Vagina (tissue), 2 donors: Measurements from ENCODE around the gene DPCD. TPM values are rescaled to one million over a fixed set of nuclear protein-coding genes. Genes with fewer than 3 reads are reported as not detected.

ENCODE experiments used
- DNase-seq, 2 donors: peaks; one replicate each; pipeline ENCODE4 v3.0.0-alpha.2; 2017; ENCODE audit errors: extremely low spot score in 2 of 2
- H3K27ac ChIP-seq: fragments of 200-600 bp; sonication (generic); one replicate; pipeline ENCODE4 v1.5.1; 2019
- H3K27me3 ChIP-seq: fragments of 200-600 bp; sonication (generic); one replicate; pipeline ENCODE4 v1.5.1; 2019
- H3K36me3 ChIP-seq, 2 donors: fragments of 200-600 bp; sonication (generic); one replicate each; pipeline ENCODE4 v1.5.1; 2017 to 2019
- H3K4me1 ChIP-seq: fragments of 200-600 bp; sonication (generic); one replicate; pipeline ENCODE4 v1.5.1; 2019
- H3K4me3 ChIP-seq, 2 donors: fragments of 200-600 bp; sonication (generic); 1 replicate in 1 of 2; 2 replicates in 1 of 2; pipeline ENCODE4 v1.5.1; 2016 to 2019
- H3K9me3 ChIP-seq: fragments of 200-600 bp; sonication (generic); one replicate; pipeline ENCODE4 v1.5.1; 2019
- POLR2A ChIP-seq, 2 donors: fragments of 450-650 bp; IDR thresholded peaks; one replicate each; pipeline ENCODE4 v1.6.1; 2017; ENCODE audit warnings: antibody characterized with exemption in 2 of 2, mild to moderate bottlenecking in 2 of 2, moderate library complexity in 2 of 2
- POLR2AphosphoS5 ChIP-seq, 2 donors: sonication (generic); formaldehyde crosslinking; IDR thresholded peaks; one replicate each; pipeline ENCODE4 v1.9.0; 2017; ENCODE audit warnings: antibody characterized with exemption in 2 of 2, mild to moderate bottlenecking in 2 of 2, low read depth in 1 of 2; ENCODE audit not compliant: insufficient read depth in 1 of 2
- intact Hi-C: fragments of 100-400 bp; cut with DNase I; formaldehyde crosslinking; loops from one replicate; pipeline ENCODE4 v1.15.1; 2023
- total RNA-seq: library from RNA; depleted of rRNA; stranded (reverse); fragments of >200 nt; gene quantifications from one replicate; pipeline ENCODE4 v1.2.3, GENCODE V29; 2016
- TF ChIP-seq, protein P1 (sequence below), 3 experiments: fragments of 450-650 bp in 2 of 3; fragments of 200-600 bp in 1 of 3; sonication (generic) in 1 of 3; IDR thresholded peaks; one replicate each; pipeline ENCODE4 v1.5.1; 2017 to 2019; ENCODE audit warnings: antibody characterized with exemption in 3 of 3, mild to moderate bottlenecking in 2 of 3, moderate library complexity in 2 of 3

DPCD gene
- total RNA-seq, 1 donor from 2014 or later, result 13.8 TPM

DNA sequence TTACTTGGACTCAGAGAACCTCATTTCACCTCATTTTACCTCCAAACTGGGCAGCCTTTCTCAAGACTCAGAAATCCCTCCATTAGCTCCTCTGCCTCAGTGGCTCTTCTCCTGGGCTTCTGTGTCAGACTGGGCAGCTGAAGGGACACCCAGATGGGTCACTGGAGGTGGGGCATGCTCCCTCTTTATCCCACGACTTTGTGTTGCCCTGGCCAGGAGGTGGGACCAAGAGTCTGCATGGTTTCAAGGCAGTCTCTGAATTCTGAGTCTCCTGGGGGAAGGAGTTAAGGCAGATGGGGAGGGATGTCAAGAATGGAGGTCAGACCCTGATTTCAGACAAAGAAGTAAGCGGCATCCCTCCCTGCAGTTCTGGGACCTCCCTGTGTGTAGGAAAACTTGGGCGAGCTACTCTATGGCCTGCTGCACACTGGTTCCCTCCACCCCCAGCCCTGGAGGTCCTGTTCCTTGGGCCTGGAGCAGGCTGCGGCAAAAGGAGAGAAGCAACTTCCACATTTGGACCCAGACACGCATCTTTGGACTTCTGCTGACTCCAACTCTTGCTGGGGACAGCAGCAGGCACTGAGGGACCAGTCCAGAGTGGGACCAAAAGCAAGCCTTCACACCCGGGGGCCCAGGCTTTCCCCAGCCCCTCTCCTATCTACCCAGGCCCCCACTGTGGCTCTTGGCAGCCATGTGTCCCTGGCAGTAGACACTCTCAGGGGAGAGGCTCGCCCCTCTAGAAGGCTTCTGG is 10.8 kb upstream of the DPCD start:
- DNase-seq, result no peak
- Histone ChIP-seq H3K4me3 (no peak overlapping the region), H3K27ac (no peak overlapping the region), H3K4me1 (no peaks in the 10 kb centered on the region), H3K36me3 (peaks cover 0 to 35% of the 10 kb centered on the region in 2 donors), H3K27me3 (no peaks in the 10 kb centered on the region), H3K9me3 (peaks cover 7% of the 10 kb centered on the region)
- intact Hi-C loops, result no loop called here
- TF ChIP-seq POLR2A (IDR thresholded peaks at IDR 0.05) (no peak), POLR2AphosphoS5 (IDR thresholded peaks at IDR 0.05; ENCODE audit: insufficient read depth in 1 of 2, low read depth in 1 of 2) (no peak)
- TF ChIP-seq, protein P1, sequence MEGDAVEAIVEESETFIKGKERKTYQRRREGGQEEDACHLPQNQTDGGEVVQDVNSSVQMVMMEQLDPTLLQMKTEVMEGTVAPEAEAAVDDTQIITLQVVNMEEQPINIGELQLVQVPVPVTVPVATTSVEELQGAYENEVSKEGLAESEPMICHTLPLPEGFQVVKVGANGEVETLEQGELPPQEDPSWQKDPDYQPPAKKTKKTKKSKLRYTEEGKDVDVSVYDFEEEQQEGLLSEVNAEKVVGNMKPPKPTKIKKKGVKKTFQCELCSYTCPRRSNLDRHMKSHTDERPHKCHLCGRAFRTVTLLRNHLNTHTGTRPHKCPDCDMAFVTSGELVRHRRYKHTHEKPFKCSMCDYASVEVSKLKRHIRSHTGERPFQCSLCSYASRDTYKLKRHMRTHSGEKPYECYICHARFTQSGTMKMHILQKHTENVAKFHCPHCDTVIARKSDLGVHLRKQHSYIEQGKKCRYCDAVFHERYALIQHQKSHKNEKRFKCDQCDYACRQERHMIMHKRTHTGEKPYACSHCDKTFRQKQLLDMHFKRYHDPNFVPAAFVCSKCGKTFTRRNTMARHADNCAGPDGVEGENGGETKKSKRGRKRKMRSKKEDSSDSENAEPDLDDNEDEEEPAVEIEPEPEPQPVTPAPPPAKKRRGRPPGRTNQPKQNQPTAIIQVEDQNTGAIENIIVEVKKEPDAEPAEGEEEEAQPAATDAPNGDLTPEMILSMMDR (IDR thresholded peaks at IDR 0.05), result no peak

DNA sequence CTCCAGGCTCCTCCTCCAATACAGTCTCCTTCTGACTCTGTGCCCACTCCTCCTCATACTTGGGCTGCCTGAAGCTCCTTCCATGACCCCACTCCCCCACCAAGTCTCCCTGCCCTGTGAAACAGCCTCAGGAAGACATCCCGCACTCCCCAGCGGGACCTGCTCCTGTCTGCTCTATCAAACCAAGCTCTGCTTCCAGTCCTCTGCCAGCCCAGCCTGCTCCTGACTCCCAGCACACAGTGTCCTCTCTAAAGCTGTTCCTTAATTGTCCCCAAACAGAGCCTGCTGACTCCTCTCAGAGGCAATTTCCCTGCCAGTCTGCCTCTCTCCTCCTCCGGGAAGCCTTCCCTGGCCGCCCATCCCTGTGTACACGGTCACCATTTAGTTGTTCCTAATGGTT is 9.9 kb upstream of the DPCD start:
- H3K4me3 ChIP-seq, result no peak overlapping the region
- H3K27ac ChIP-seq, result no peak overlapping the region
- no peaks in the 10 kb centered on the region for H3K9me3 ChIP-seq
- no peaks in the 10 kb centered on the region for H3K4me1 ChIP-seq
- intact Hi-C loops, result no loop called here
- peaks cover 0 to 43% of the 10 kb centered on the region in 2 donors for H3K36me3 ChIP-seq
- H3K27me3 ChIP-seq, result no peaks in the 10 kb centered on the region
- DNase-seq, result no peak
- TF ChIP-seq POLR2A (IDR thresholded peaks at IDR 0.05) (no peak), POLR2AphosphoS5 (IDR thresholded peaks at IDR 0.05; ENCODE audit: insufficient read depth in 1 of 2, low read depth in 1 of 2) (no peak)
- TF ChIP-seq, protein P1 (IDR thresholded peaks at IDR 0.05), result no peak

DNA sequence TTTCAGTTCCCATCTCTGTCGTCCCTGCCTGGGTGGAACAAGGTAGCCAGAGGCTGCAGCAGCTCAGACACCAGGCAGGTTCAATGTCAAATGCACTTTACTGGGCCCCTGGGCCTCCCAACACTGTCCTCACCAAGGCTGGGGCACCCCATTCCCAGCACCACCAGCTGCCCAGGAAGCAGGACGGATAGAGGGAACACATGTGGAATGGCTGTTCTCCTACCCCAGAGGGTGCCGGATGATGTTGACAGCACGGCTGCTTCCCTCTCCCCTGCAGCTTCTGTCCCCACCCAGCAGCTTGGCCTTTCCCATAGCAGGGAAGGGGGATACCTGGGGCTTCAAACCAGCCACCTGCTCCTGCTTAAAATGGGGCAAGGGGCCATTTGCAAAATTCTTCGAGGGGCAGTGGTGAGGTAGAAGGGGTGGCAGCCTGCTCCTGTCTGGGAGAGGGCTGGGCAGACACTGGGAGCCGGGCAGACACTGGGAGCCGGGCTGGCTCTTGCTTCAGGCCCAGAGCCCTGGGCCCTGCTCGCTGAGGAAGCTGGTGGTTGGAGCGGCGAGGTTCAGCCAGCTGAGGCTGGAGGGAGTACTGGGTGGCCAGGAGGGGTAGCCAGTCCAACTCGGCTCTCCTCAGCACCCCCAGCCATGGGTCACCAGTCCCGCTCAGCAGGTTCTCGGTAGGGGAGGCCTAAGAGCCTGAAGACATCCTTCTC is 9.2 kb upstream of the DPCD start:
- H3K27me3 ChIP-seq, result no peaks in the 10 kb centered on the region
- H3K27ac ChIP-seq, result no peak overlapping the region
- H3K36me3 ChIP-seq, result peaks cover 0 to 47% of the 10 kb centered on the region in 2 donors
- intact Hi-C loops, result no loop called here
- no peaks in the 10 kb centered on the region for H3K9me3 ChIP-seq
- no peaks in the 10 kb centered on the region for H3K4me1 ChIP-seq
- DNase-seq, result no peak
- TF ChIP-seq POLR2A (IDR thresholded peaks at IDR 0.05) (no peak), POLR2AphosphoS5 (IDR thresholded peaks at IDR 0.05; ENCODE audit: insufficient read depth in 1 of 2, low read depth in 1 of 2) (no peak)
- TF ChIP-seq, protein P1 (IDR thresholded peaks at IDR 0.05), result no peak
- no peak overlapping the region for H3K4me3 ChIP-seq

DNA sequence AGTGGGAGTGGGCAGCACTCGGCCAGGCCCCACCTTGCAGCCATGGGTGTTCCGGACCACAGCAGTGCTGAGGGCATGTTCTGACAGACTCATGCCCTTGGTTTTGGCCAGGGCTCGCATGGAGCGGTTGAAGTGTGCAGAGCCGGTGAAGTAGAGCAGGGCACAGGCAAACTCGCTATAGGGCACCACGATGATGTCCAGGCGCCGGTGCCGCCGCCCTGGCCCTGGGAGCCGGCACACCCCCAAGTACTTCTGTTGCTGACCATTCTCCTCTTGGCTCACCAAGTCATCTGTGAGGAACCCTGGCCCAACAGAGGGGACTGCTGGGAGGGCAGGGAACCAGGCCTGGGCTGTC is 8.6 kb upstream of the DPCD start:
- Histone ChIP-seq H3K27me3 (no peaks in the 10 kb centered on the region), H3K27ac (no peak overlapping the region), H3K4me1 (no peaks in the 10 kb centered on the region), H3K36me3 (peaks cover 0 to 47% of the 10 kb centered on the region in 2 donors), H3K4me3 (no peak overlapping the region), H3K9me3 (no peaks in the 10 kb centered on the region)
- no peak for DNase-seq
- TF ChIP-seq POLR2A (IDR thresholded peaks at IDR 0.05), result no peak
- TF ChIP-seq, protein P1 (IDR thresholded peaks at IDR 0.05), result no peak
- TF ChIP-seq POLR2AphosphoS5 (IDR thresholded peaks at IDR 0.05; ENCODE audit: insufficient read depth in 1 of 2, low read depth in 1 of 2), result no peak
- intact Hi-C loops, result no loop called here
